PC-3 (cell line): ENCODE results near the gene RTCB. TPM values are rescaled to one million over a fixed set of nuclear protein-coding genes. Genes with fewer than 3 reads are reported as not detected.

Source experiments
- ATAC-seq: fragments of 200-7000 bp; cut with Tn5 transposase; 2 replicates; pipeline ENCODE4 v1.9.1; 2020; ENCODE audit warnings: mild to moderate bottlenecking, moderate library complexity
- BruUV-seq: library from RNA; stranded (reverse); fragments of 400-500 nt; replicated peaks from 2 replicates; lab custom pipeline; 2021; lab: Mats Ljungman, UMichigan
- CTCF ChIA-PET: fragments of 300-600 bp; sonication (Branson Sonifier 250); formaldehyde crosslinking; loops from one replicate; lab custom pipeline; 2022; ENCODE audit warnings: antibody characterized with exemption; lab: Charles Lee
- POLR2A ChIA-PET: fragments of 300-600 bp; sonication (Branson Sonifier 250); formaldehyde crosslinking; loops from one replicate; lab custom pipeline; 2022; ENCODE audit warnings: antibody characterized with exemption; ENCODE audit not compliant: unreplicated experiment; lab: Charles Lee
- DNase-seq: peaks from one replicate; pipeline ENCODE4 v3.0.0-alpha.2; 2015
- H2AFZ ChIP-seq: fragments of 300-600 bp; sonication (generic); 2 replicates; pipeline ENCODE4 v1.6.0; 2016; ENCODE audit warnings: antibody characterized with exemption, low read length
- H3F3A ChIP-seq: fragments of 300-600 bp; sonication (generic); one replicate; pipeline ENCODE4 v1.6.0; 2017; ENCODE audit warnings: antibody characterized with exemption, low read length, control low read depth, mild to moderate bottlenecking; ENCODE audit not compliant: unreplicated experiment
- H3K27ac ChIP-seq: fragments of 300-600 bp; sonication (generic); 2 replicates; pipeline ENCODE4 v1.5.1; 2016; ENCODE audit warnings: mild to moderate bottlenecking, low read length
- H3K27me3 ChIP-seq: fragments of 300-600 bp; sonication (generic); 2 replicates; pipeline ENCODE4 v1.6.1; 2016; ENCODE audit warnings: low read length, mixed read lengths
- H3K36me3 ChIP-seq: fragments of 300-600 bp; sonication (generic); 2 replicates; pipeline ENCODE4 v1.6.1; 2016; ENCODE audit warnings: low read depth, mixed run types, low read length, mixed read lengths
- H3K4me1 ChIP-seq: fragments of 300-600 bp; sonication (generic); 2 replicates; pipeline ENCODE4 v1.5.1; 2016; ENCODE audit warnings: low read length; ENCODE audit not compliant: insufficient read depth
- H3K4me2 ChIP-seq: fragments of 300-600 bp; sonication (generic); 2 replicates; pipeline ENCODE4 v1.6.0; 2016; ENCODE audit warnings: low read length
- H3K4me3 ChIP-seq: fragments of 300-600 bp; sonication (generic); 2 replicates; pipeline ENCODE4 v1.5.1; 2016; ENCODE audit warnings: mild to moderate bottlenecking, low read length, mixed read lengths
- H3K79me2 ChIP-seq: fragments of 300-600 bp; sonication (generic); 2 replicates; pipeline ENCODE4 v1.6.1; 2017; ENCODE audit warnings: low read length, mixed read lengths
- H3K9ac ChIP-seq: fragments of 300-600 bp; sonication (generic); 2 replicates; pipeline ENCODE4 v1.6.0; 2016; ENCODE audit warnings: mild to moderate bottlenecking, low read length
- H3K9me2 ChIP-seq: fragments of 300-600 bp; sonication (generic); replicated peaks from 2 replicates; pipeline ENCODE4 v1.6.1; 2016; ENCODE audit warnings: mixed run types, low read length, mixed read lengths
- H3K9me3 ChIP-seq: fragments of 300-600 bp; sonication (generic); 2 replicates; pipeline ENCODE4 v1.6.1; 2016; ENCODE audit warnings: low read length, mixed read lengths
- H4K20me1 ChIP-seq: fragments of 300-600 bp; sonication (generic); 2 replicates; pipeline ENCODE4 v1.6.1; 2016; ENCODE audit warnings: low read length, mixed read lengths
- CTCF ChIP-seq: fragments of 300-600 bp; sonication (generic); conservative IDR thresholded peaks from 2 replicates; pipeline ENCODE4 v1.5.1; 2017; ENCODE audit warnings: antibody characterized with exemption, low read depth, mild to moderate bottlenecking, low read length
- EZH2 ChIP-seq: fragments of 300-600 bp; sonication (generic); IDR thresholded peaks from one replicate; pipeline ENCODE4 v1.6.1; 2017; ENCODE audit warnings: antibody characterized with exemption, mild to moderate bottlenecking, low read length; ENCODE audit not compliant: unreplicated experiment
- EZH2phosphoT487 ChIP-seq: fragments of 300-600 bp; sonication (generic); IDR thresholded peaks from 2 replicates; pipeline ENCODE4 v1.6.1; 2018; ENCODE audit warnings: mild to moderate bottlenecking, antibody characterized with exemption, low read length, borderline replicate concordance
- intact Hi-C: fragments of 100-400 bp; cut with micrococcal nuclease; formaldehyde crosslinking; loops from 2 replicates; pipeline ENCODE4 v1.9.0; 2023
- total RNA-seq: library from RNA; depleted of rRNA; stranded (reverse); fragments of >200 nt; gene quantifications from 2 replicates; pipeline ENCODE4 v1.2.3, GENCODE V29; 2014

The RTCB gene
- total RNA-seq, 1 experiment from 2014 or later = 146 TPM

GRCh38 chr22:32411402-32411801, 645 bp downstream of the RTCB start:
- Histone ChIP-seq H3K4me2 (peak overlapping the region; percentile 93), H3K4me1 (peaks cover 16% of the 10 kb centered on the region), H3K27me3 (0 out of 2 replicates have a peak, but pooled peaks cover 2% of the 10 kb centered on the region), H3K27ac (peak overlapping the region; percentile 78), H3K4me3 (peak overlapping the region; percentile 90), H3F3A (no peaks in the 10 kb centered on the region), H3K36me3 (peaks cover 20% of the 10 kb centered on the region; the same call in 1 of the 2 replicates), H3K9ac (peak overlapping the region; percentile 95), H2AFZ (peak overlapping the region; percentile 93), H3K9me3 (no peaks in the 10 kb centered on the region), H4K20me1 (peaks cover 9% of the 10 kb centered on the region; the same call in 1 of the 2 replicates), H3K79me2 (peaks cover 37% of the 10 kb centered on the region), H3K9me2 (no peaks in the 10 kb centered on the region)
- POLR2A ChIA-PET = interaction anchor here (0.6 kb wide), 1 partner anchor 27 kb away, joined by 9 read pairs; no protein-coding TSS in a partner anchor
- no TSS peak for BruUV-seq
- ATAC-seq = peak; percentile 64
- TF ChIP-seq EZH2 (no peak), EZH2phosphoT487 (no peak), CTCF (no peak)
- CTCF ChIA-PET = no interaction called here
- DNase-seq = peak; percentile 58
- intact Hi-C loops = no loop called here

- Histone ChIP-seq H3K9ac (peak overlapping the region; percentile 95; the same call in 1 of the 2 replicates), H3K4me3 (peak overlapping the region; percentile 90), H3K27ac (no peak overlapping the region), H3K9me3 (no peaks in the 10 kb centered on the region), H3F3A (no peaks in the 10 kb centered on the region), H3K9me2 (no peaks in the 10 kb centered on the region), H3K36me3 (peaks cover 26% of the 10 kb centered on the region; the same call in 1 of the 2 replicates), H3K4me1 (peaks cover 16% of the 10 kb centered on the region), H4K20me1 (peaks cover 9% of the 10 kb centered on the region; the same call in 1 of the 2 replicates), H3K79me2 (peaks cover 37% of the 10 kb centered on the region), H2AFZ (no peak overlapping the region), H3K4me2 (peak overlapping the region; percentile 93), H3K27me3 (no peaks in the 10 kb centered on the region)
- DNase-seq (peak; percentile 22), ATAC-seq (peak; percentile 18; the same call in 1 of the 2 replicates)
- intact Hi-C loops = no loop called here
- BruUV-seq = no TSS peak
- ChIA-PET POLR2A (no interaction called here), CTCF (no interaction called here)
- TF ChIP-seq EZH2 (no peak), EZH2phosphoT487 (no peak), CTCF (no peak)
These were observed 1.6 kb downstream of the RTCB start for GRCh38 chr22:32410459-32410858.

- Histone ChIP-seq H3K27ac (no peak overlapping the region), H3K9ac (no peak overlapping the region), H3K9me2 (no peaks in the 10 kb centered on the region), H3K4me2 (peak overlapping the region; percentile 93; the same call in 1 of the 2 replicates), H3K27me3 (no peaks in the 10 kb centered on the region), H2AFZ (no peak overlapping the region), H3F3A (no peaks in the 10 kb centered on the region), H3K36me3 (peaks cover 31% of the 10 kb centered on the region; the same call in 1 of the 2 replicates), H3K4me1 (peaks cover 16% of the 10 kb centered on the region), H3K9me3 (no peaks in the 10 kb centered on the region), H3K4me3 (no peak overlapping the region), H3K79me2 (peaks cover 37% of the 10 kb centered on the region), H4K20me1 (peaks cover 9% of the 10 kb centered on the region; the same call in 1 of the 2 replicates)
- TF ChIP-seq EZH2 = no peak
- TF ChIP-seq CTCF = no peak
- no peak for TF ChIP-seq EZH2phosphoT487
- intact Hi-C loops = no loop called here
- no peak for ATAC-seq
- no peak for DNase-seq
- POLR2A ChIA-PET = no interaction called here
- CTCF ChIA-PET = no interaction called here
- no TSS peak for BruUV-seq
These were observed 2.1 kb downstream of the RTCB start for GRCh38 chr22:32409977-32410376.
